Neutrophil (primary cell): ENCODE measurements around the gene BNIP2.
"Not testable (repeated sequence)": the region's sequence is repeated elsewhere in the genome, so short reads cannot be mapped to it uniquely, and the experiment has no call there.

Experiments
- H3K27ac ChIP-seq: fragments of 200-600 bp; sonication (generic); 2 replicates; pipeline ENCODE4 v1.5.1; 2016; ENCODE audit warnings: mild to moderate bottlenecking, moderate library complexity
- H3K27me3 ChIP-seq: fragments of 200-600 bp; sonication (generic); 2 replicates; pipeline ENCODE4 v1.6.0; 2016; ENCODE audit warnings: mild to moderate bottlenecking
- H3K36me3 ChIP-seq: fragments of 200-600 bp; sonication (generic); 2 replicates; pipeline ENCODE4 v1.5.1; 2017
- H3K4me1 ChIP-seq, 2 experiments: fragments of 200-600 bp in 1 of 2; sonication (generic) in 1 of 2; 1 replicate in 1 of 2; 2 replicates in 1 of 2; pipeline versions ENCODE4 v1.5.1 to v1.6.1; 2013 to 2016; ENCODE audit warnings: low read depth in 1 of 2, low read length in 1 of 2, mild to moderate bottlenecking in 1 of 2, moderate library complexity in 1 of 2; ENCODE audit not compliant: control insufficient read depth in 1 of 2, insufficient read depth in 1 of 2
- H3K4me3 ChIP-seq, 2 experiments: fragments of 200-600 bp in 1 of 2; sonication (generic) in 1 of 2; 1 replicate in 1 of 2; 2 replicates in 1 of 2; pipeline ENCODE4 v1.5.1; 2013 to 2016; ENCODE audit warnings: low read depth in 1 of 2, low read length in 1 of 2, mild to moderate bottlenecking in 1 of 2, moderate library complexity in 1 of 2
- H3K9me3 ChIP-seq: fragments of 200-600 bp; sonication (generic); 2 replicates; pipeline ENCODE4 v1.5.1; 2016
- CTCF ChIP-seq: fragments of 200-600 bp; sonication (generic); IDR thresholded peaks from 2 replicates; pipeline ENCODE4 v1.5.1; 2016; ENCODE audit warnings: antibody characterized with exemption

The BNIP2 gene

DNA sequence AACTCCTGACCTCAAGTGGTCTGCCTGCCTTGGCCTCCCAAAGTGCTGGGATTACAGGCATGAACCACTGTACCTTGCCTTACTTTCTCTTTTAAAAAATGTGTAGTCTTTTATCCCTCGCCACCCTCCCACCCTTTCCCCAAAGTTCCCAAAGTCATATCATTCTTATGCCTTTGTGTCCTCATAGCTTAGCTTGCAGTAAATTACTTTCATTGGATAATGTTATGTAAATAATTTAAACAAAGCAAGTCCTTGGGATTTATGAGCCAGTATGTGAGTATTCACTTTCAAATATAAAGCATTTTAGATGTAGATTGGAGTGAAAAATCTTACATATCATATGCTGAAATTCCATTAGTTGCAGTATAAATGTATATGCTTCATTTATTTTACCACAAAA lies 42.8 kb downstream of the BNIP2 start:
- Histone ChIP-seq H3K36me3 (peaks cover 77% of the 10 kb centered on the region), H3K27me3 (no peaks in the 10 kb centered on the region), H3K9me3 (no peaks in the 10 kb centered on the region), H3K4me3 (no peak overlapping the region), H3K27ac (no peak overlapping the region), H3K4me1 (no peaks in the 10 kb centered on the region)
- no peak for TF ChIP-seq CTCF

DNA sequence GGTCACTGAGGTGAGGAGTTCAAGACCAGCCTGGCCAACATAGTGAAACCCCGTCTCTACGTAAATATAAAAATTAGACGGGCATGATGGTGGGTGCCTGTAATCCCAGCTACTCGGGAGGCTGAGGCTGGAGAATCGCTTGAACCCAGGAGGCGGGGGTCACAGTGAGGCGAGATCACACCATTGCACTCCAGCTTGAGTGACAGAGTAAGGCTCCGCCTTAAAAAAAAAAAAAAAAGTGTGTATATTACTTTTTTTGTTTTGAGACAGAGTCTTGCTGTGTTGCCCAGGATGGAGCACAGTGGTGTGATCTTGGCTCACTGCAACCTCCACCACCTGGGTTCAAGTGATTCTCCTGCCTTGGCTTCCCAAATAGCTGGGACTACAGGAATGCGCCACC lies 43.3 kb downstream of the BNIP2 start:
- H3K4me3 ChIP-seq, H3K27me3 ChIP-seq, H3K9me3 ChIP-seq, H3K27ac ChIP-seq, H3K4me1 ChIP-seq: not testable (repeated sequence)
- H3K36me3 ChIP-seq = peaks cover 79% of the 10 kb centered on the region

GRCh38 chr15:59644756-59645155 lies 44.4 kb downstream of the BNIP2 start:
- Histone ChIP-seq H3K4me1 (no peaks in the 10 kb centered on the region), H3K27me3 (no peaks in the 10 kb centered on the region), H3K27ac (no peak overlapping the region), H3K9me3 (no peaks in the 10 kb centered on the region), H3K36me3 (peaks cover 80% of the 10 kb centered on the region), H3K4me3 (no peak overlapping the region)
- TF ChIP-seq CTCF = no peak

- Histone ChIP-seq H3K4me1 (no peaks in the 10 kb centered on the region), H3K27me3 (no peaks in the 10 kb centered on the region), H3K36me3 (peaks cover 84% of the 10 kb centered on the region), H3K4me3 (no peak overlapping the region), H3K9me3 (no peaks in the 10 kb centered on the region), H3K27ac (no peak overlapping the region)
- no peak for TF ChIP-seq CTCF
These were observed 46.8 kb downstream of the BNIP2 start for GRCh38 chr15:59642351-59642750.

DNA sequence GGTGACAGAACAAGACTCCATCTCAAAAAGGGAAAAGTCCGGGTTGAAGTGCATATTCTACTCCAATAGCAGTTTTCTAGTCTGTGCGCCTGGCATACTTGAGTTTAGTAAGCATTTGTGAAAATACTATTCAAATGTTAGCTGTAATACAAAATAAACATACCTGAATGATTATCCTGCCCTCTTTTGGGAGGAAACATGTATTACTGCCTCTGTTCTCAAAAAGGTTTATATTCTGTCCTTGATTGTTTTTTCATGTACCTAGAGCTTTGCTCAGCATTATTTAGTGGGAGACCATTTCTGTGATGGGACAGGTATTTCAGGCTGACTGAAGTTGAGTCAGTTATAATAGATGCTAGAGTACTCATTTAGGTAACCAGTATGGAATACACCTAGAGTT lies 51.6 kb downstream of the BNIP2 start:
- not testable (repeated sequence) for H3K4me1 ChIP-seq, H3K9me3 ChIP-seq, H3K4me3 ChIP-seq, H3K27me3 ChIP-seq, H3K27ac ChIP-seq
- peaks cover 52% of the 10 kb centered on the region for H3K36me3 ChIP-seq

GRCh38 chr15:59636184-59636583 lies 52.9 kb downstream of the BNIP2 start:
- no peak overlapping the region for H3K27ac ChIP-seq
- no peak overlapping the region for H3K4me3 ChIP-seq
- H3K9me3 ChIP-seq = no peaks in the 10 kb centered on the region
- peaks cover 41% of the 10 kb centered on the region for H3K36me3 ChIP-seq
- H3K27me3 ChIP-seq = no peaks in the 10 kb centered on the region
- no peak for TF ChIP-seq CTCF
- H3K4me1 ChIP-seq = no peaks in the 10 kb centered on the region

DNA sequence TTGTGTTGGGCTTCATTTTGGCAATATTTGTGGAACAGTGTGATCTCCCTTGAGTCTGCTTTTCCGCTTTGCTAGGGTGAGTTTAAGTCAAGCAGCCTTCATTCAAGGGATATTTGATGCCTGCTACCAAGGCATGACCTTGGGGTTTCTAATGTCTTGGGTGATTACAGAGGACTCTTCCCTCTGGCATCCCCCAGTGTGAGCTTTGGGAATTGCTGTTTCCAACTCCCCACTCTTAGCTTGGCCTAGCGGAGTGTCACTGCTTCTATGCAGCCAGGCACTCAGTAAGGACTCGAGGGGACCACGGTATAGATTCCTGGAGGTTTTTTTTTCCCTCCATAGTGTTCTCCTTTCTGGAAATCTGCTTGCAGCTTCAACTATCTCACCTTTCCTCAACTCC lies 56.4 kb downstream of the BNIP2 start:
- no peak for TF ChIP-seq CTCF
- Histone ChIP-seq H3K27ac (no peak overlapping the region), H3K27me3 (no peaks in the 10 kb centered on the region), H3K4me1 (no peaks in the 10 kb centered on the region), H3K9me3 (no peaks in the 10 kb centered on the region), H3K36me3 (peaks cover 7% of the 10 kb centered on the region), H3K4me3 (no peak overlapping the region)
